Choroid plexus epithelial cell (primary cell): ENCODE results near the gene NACAD.

Experiments used
- DNase-seq: peaks from one replicate; pipeline ENCODE4 v3.0.0-alpha.2; 2010; ENCODE audit warnings: low read depth
- H3K4me3 ChIP-seq: 2 replicates; pipeline ENCODE4 v1.5.1; 2011; ENCODE audit warnings: low read depth, mild to moderate bottlenecking, control low read depth, low read length, moderate library complexity
- CTCF ChIP-seq: conservative IDR thresholded peaks from 2 replicates; pipeline ENCODE4 v1.5.1; 2011; ENCODE audit warnings: low read depth, mild to moderate bottlenecking, control low read depth, inconsistent platforms, low read length, moderate library complexity

The NACAD gene

DNA sequence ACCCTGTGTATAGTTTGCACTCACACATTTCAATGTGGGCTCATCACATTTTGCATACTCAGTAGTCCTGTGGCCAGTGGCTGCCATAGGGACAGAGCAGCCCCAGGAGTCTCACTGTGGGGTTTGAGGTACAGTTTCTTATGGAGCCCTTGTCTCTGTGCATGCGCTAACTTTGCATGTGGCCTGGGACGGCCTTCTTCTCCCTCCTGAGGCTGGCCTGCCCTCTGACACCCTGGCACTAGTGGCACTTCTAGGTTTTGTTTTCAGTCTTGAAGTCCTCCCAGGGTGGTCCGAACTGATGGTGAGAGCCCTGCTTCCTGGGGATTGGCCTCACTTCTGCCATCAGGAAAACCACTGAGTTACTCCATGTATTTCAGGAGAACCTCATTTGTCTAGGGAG lies 21.2 kb downstream of the NACAD start:
- no peak for DNase-seq
- no peak overlapping the region for H3K4me3 ChIP-seq
- TF ChIP-seq CTCF, result no peak

- no peak for DNase-seq
- TF ChIP-seq CTCF, result no peak
- H3K4me3 ChIP-seq, result no peak overlapping the region
Observed at GRCh38 chr7:45066409-45066808, 22.4 kb downstream of the NACAD start.

GRCh38 chr7:45065031-45065995 lies 23.5 kb downstream of the NACAD start:
- TF ChIP-seq CTCF, result no peak
- H3K4me3 ChIP-seq, result no peak overlapping the region
- no peak for DNase-seq

DNA sequence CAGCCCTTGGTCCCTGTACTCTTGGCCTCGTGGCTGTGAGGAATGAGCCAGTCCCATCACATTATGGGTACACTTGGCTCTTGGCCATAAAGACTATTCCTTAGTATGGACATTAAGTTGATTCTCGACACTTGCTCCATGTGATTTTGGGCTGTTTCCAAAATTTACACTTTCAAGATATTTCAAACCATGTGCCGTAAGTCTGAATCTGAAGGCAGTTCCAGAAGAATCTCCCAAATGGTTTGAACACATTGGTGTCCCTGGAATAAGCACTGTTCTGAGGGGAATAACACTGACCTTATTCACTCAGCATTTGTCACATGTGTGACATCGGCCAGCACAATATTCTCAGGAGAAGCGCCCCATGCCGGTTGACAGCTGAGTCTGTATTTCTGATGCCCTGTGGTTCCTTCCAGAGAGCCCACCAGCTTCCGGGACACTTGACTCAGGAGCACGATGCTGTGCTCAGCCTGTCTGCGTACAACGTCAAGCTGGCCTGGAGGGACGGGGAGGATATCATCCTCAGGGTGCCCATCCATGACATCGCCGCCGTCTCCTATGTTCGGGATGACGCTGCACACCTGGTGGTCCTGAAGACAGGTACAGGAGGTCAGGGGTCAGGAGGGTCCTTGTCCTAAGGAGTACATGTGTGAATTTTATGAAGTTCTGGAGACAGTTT lies 24.6 kb downstream of the NACAD start:
- no peak for DNase-seq
- no peak for TF ChIP-seq CTCF
- no peak overlapping the region for H3K4me3 ChIP-seq

DNA sequence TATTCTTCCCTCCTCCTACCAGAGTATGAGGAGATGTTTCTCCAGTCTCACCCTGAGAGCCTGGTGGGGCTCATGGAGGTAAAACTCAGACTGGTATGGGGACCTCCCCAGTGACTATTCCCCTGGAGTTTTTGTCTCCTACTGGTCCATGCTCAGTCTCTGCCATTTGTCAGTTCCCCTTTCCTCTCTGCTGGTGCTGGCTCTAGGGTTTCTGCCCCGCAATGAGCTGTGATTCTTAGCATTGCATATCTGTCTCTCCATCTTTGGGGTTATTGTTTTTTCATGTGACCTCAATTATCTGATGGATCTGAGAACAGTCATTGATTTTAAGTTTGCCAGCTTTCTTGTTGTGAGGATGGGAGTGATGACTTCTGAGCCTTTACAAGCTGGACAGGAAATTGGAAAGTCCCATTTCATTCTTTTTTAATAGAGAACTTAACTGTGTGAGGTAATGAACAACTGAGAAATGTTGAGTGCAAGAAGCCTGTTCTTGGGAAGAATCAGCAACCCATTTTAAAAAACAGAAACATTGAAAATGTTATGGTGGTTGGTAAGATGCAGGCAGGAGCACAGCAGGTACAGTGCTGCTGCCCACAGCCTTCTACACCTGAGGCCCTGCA lies 26.9 kb downstream of the NACAD start:
- no peak overlapping the region for H3K4me3 ChIP-seq
- no peak for TF ChIP-seq CTCF
- DNase-seq, result no peak

DNA sequence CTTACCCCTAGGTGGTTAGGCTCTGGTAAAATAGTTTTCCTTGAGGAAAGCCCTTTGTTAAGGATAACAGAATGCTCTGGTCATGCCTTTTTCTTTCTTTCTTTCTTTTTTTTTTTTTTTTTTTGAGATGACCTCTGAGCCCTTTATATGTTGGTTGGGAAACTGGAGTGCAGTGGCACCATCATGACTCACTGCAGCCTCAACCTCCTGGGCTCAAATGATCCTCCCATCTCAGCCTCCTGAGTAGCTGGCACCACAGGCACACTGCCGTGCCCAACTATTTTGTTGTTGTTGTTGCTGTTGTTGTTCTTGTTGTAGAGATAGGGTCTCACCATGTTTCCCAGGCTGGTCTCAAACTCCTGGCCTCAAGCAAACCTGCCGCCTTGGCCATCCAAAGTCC lies 27.4 kb downstream of the NACAD start:
- no peak for TF ChIP-seq CTCF
- DNase-seq, result no peak
- H3K4me3 ChIP-seq, result no peak overlapping the region
